ENCODE data around the gene MID1. TPM values are rescaled to one million over a fixed set of nuclear protein-coding genes. Genes with fewer than 3 reads are reported as not detected.

The MID1 gene
- total and polyA plus RNA-seq, 9 of the 15 experiments (the other 6 are each of a cell fraction or from before 2014, with no cell fraction given), result 0.07 to 0.54 (median 0.33) TPM

DNA sequence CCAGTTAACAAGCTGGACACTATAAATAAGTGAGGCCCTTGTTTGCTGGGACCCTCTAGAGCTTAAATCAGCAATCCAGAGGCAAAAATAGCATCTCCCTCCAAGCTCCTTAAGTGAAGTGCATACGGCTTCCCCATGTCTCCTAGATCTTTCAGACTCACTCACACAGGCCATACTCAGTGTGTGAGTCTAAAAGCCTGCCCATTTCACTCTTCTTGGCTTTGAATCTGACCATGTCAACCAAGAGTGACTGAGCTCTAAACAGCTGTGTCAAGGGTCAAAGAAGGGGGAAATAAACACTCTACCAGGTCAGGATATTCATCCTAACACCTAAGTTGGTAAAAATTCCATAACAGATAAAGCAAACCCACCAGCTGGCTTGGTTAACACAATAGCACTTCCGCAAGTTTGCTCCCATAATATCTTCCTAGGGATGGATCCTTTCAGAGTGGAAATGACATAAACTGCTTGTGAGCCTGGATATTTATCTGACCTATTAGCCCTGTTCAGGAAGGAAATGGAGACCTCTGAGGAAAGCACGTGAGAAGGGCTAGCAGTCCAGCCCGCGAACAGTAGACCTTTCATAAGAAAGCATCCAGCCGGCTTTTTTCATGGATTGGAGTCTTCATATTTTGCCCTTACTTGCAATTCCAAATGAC, 65.6 kb downstream of the MID1 start:
- Histone ChIP-seq H3K9me3 (replicated peaks; ENCODE audit: control insufficient read depth, insufficient read depth, low read depth, low read length) (no peaks in the 10 kb centered on the region), H3K27me3 (ENCODE audit: control insufficient read depth in 2 of 2, insufficient read depth in 2 of 2, low read length in 2 of 2) (no peaks in the 10 kb centered on the region), H3K4me1 (replicated peaks in 1 of 2; ENCODE audit: control insufficient read depth in 2 of 2, insufficient read depth in 2 of 2, low read length in 2 of 2) (no peaks in the 10 kb centered on the region), H3K9me1 (ENCODE audit: control insufficient read depth, insufficient read depth, low read length) (no peaks in the 10 kb centered on the region), H2AFZ (ENCODE audit: low read depth, low read length) (no peak overlapping the region), H3K4me3 (no peak overlapping the region), H4K20me1 (replicated peaks; ENCODE audit: control insufficient read depth, insufficient read depth, low read length) (no peaks in the 10 kb centered on the region), H3K9ac (ENCODE audit: insufficient read depth in 1 of 2, low read depth in 2 of 2, low read length in 2 of 2) (no peak overlapping the region), H3K27ac (ENCODE audit: extremely low read depth, low read depth, low read length) (no peak overlapping the region), H3K4me2 (ENCODE audit: insufficient read depth, low read length) (no peak overlapping the region), H3K79me2 (ENCODE audit: control insufficient read depth, insufficient read depth, low read length) (no peaks in the 10 kb centered on the region), H3K36me3 (ENCODE audit: control insufficient read depth, insufficient read depth, low read length) (no peaks in the 10 kb centered on the region)
- DNase-seq (ENCODE audit: extremely low read depth in 1 of 4, low spot score in 3 of 4) (no peak), FAIRE-seq (no peak), ATAC-seq (no peak)
- in situ Hi-C loops (cut with MboI), result no loop called here
- BruUV-seq (replicated peaks), result no TSS peak
- ChIA-PET POLR2A (interaction anchor here (0.7 kb wide), 1 partner anchor 66 kb away, joined by 3 read pairs; the partner anchor contains the start of gene MID1), CTCF (ENCODE audit: low intra/inter-chr PET ratio) (no interaction called here)
- intact Hi-C loops (cut with micrococcal nuclease), result no loop called here
- WGBS (ENCODE audit: insufficient coverage, low coverage, missing lambda C conversion rate), result 3% methylated on average over 6 of the region's 6 CpGs
- TF ChIP-seq PCBP1 (IDR thresholded peaks at IDR 0.05; ENCODE audit: low read depth, low read length, poor library complexity, severe bottlenecking), result no peak
- no peak for TF ChIP-seq ZNF224 (CRISPR knock-in tag; IDR thresholded peaks at IDR 0.05)
- TF ChIP-seq CCNT2 (IDR thresholded peaks at IDR 0.05; ENCODE audit: borderline replicate concordance, extremely low read depth, insufficient read length, low read depth, low read length), result no peak
- no peak for TF ChIP-seq ZNF584 (CRISPR knock-in tag; IDR thresholded peaks at IDR 0.05; ENCODE audit: low read depth)
- no peak for TF ChIP-seq PRMT5 (CRISPR knock-in tag; IDR thresholded peaks at IDR 0.05)
- no peak for TF ChIP-seq SREBF2 (CRISPR knock-in tag; IDR thresholded peaks at IDR 0.05)
- no peak for TF ChIP-seq ZNF165 (CRISPR knock-in tag; IDR thresholded peaks at IDR 0.05; ENCODE audit: borderline replicate concordance)
- TF ChIP-seq KDM1A (IDR thresholded peaks at IDR 0.05), result no peak
- TF ChIP-seq, protein P1, sequence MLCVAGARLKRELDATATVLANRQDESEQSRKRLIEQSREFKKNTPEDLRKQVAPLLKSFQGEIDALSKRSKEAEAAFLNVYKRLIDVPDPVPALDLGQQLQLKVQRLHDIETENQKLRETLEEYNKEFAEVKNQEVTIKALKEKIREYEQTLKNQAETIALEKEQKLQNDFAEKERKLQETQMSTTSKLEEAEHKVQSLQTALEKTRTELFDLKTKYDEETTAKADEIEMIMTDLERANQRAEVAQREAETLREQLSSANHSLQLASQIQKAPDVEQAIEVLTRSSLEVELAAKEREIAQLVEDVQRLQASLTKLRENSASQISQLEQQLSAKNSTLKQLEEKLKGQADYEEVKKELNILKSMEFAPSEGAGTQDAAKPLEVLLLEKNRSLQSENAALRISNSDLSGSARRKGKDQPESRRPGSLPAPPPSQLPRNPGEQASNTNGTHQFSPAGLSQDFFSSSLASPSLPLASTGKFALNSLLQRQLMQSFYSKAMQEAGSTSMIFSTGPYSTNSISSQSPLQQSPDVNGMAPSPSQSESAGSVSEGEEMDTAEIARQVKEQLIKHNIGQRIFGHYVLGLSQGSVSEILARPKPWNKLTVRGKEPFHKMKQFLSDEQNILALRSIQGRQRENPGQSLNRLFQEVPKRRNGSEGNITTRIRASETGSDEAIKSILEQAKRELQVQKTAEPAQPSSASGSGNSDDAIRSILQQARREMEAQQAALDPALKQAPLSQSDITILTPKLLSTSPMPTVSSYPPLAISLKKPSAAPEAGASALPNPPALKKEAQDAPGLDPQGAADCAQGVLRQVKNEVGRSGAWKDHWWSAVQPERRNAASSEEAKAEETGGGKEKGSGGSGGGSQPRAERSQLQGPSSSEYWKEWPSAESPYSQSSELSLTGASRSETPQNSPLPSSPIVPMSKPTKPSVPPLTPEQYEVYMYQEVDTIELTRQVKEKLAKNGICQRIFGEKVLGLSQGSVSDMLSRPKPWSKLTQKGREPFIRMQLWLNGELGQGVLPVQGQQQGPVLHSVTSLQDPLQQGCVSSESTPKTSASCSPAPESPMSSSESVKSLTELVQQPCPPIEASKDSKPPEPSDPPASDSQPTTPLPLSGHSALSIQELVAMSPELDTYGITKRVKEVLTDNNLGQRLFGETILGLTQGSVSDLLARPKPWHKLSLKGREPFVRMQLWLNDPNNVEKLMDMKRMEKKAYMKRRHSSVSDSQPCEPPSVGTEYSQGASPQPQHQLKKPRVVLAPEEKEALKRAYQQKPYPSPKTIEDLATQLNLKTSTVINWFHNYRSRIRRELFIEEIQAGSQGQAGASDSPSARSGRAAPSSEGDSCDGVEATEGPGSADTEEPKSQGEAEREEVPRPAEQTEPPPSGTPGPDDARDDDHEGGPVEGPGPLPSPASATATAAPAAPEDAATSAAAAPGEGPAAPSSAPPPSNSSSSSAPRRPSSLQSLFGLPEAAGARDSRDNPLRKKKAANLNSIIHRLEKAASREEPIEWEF (CRISPR knock-in tag; IDR thresholded peaks at IDR 0.05), result no peak
- TF ChIP-seq, protein P2, sequence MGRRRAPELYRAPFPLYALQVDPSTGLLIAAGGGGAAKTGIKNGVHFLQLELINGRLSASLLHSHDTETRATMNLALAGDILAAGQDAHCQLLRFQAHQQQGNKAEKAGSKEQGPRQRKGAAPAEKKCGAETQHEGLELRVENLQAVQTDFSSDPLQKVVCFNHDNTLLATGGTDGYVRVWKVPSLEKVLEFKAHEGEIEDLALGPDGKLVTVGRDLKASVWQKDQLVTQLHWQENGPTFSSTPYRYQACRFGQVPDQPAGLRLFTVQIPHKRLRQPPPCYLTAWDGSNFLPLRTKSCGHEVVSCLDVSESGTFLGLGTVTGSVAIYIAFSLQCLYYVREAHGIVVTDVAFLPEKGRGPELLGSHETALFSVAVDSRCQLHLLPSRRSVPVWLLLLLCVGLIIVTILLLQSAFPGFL (CRISPR knock-in tag; IDR thresholded peaks at IDR 0.05), result no peak
- TF ChIP-seq, protein P3, sequence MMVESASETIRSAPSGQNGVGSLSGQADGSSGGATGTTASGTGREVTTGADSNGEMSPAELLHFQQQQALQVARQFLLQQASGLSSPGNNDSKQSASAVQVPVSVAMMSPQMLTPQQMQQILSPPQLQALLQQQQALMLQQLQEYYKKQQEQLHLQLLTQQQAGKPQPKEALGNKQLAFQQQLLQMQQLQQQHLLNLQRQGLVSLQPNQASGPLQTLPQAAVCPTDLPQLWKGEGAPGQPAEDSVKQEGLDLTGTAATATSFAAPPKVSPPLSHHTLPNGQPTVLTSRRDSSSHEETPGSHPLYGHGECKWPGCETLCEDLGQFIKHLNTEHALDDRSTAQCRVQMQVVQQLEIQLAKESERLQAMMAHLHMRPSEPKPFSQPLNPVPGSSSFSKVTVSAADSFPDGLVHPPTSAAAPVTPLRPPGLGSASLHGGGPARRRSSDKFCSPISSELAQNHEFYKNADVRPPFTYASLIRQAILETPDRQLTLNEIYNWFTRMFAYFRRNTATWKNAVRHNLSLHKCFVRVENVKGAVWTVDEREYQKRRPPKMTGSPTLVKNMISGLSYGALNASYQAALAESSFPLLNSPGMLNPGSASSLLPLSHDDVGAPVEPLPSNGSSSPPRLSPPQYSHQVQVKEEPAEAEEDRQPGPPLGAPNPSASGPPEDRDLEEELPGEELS (CRISPR knock-in tag; IDR thresholded peaks at IDR 0.05; ENCODE audit: borderline replicate concordance), result no peak
- TF ChIP-seq SMAD2 (IDR thresholded peaks at IDR 0.05; ENCODE audit: low read depth, low read length), result no peak
- TF ChIP-seq CBFA2T3 (IDR thresholded peaks at IDR 0.05), result no peak
- no peak for TF ChIP-seq CREM (IDR thresholded peaks at IDR 0.05; ENCODE audit: low read depth)
